Measurements from ENCODE around the gene MCTP1. TPM values are rescaled to one million over a fixed set of nuclear protein-coding genes. Genes with fewer than 3 reads are reported as not detected.

Gene MCTP1
- polyA plus RNA-seq, 1 donor (not counting 4 experiments of a cell fraction or from before 2014, with no cell fraction given): 4.9 TPM

DNA sequence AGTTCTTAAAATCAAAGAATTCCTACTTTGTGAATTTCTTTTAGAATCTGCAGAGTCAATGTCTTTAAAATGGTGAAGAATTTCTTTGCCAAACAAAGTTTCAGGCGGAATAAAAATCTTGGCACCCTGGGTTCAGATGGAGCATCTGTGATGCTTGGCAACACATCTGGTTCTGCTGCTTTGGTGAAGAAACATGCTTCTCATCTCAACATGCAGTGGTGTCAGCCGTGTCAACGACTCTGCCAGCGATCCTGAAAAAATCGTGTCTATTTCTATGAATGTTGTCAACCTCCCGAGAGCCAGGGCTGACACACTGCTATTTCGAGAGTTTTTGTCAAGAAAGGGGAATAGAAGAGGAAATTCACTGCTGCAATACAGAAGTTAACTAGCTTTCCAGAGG lies 514.9 kb downstream of the MCTP1 start:
- Histone ChIP-seq H3K9me1 (ENCODE audit: control insufficient read depth, extremely low read depth, insufficient read depth, low read length) (no peaks in the 10 kb centered on the region), H3K9me3 (ENCODE audit: control insufficient read depth, low read depth, low read length) (no peaks in the 10 kb centered on the region), H3K36me3 (ENCODE audit: control insufficient read depth in 2 of 2, extremely low read depth in 1 of 2, insufficient read depth in 2 of 2, low read length in 2 of 2) (no peaks in the 10 kb centered on the region), H3K9ac (ENCODE audit: control insufficient read depth, extremely low read depth, insufficient read depth, low read length) (no peak overlapping the region), H3K27ac (ENCODE audit: control insufficient read depth, insufficient read depth, low read length) (no peak overlapping the region), H3K4me3 (ENCODE audit: control insufficient read depth in 2 of 3, extremely low read depth in 1 of 3, insufficient read depth in 2 of 3, low read depth in 1 of 3, low read length in 3 of 3) (no peak overlapping the region), H3K79me2 (ENCODE audit: control insufficient read depth, insufficient read depth, low read length) (no peaks in the 10 kb centered on the region), H3K4me1 (ENCODE audit: control insufficient read depth, extremely low read depth, insufficient read depth, low read length) (no peaks in the 10 kb centered on the region), H3K4me2 (ENCODE audit: control insufficient read depth, extremely low read depth, insufficient read depth, low read depth, low read length) (no peak overlapping the region), H3K27me3 (ENCODE audit: control insufficient read depth, extremely low read depth, insufficient read depth, low read length) (no peaks in the 10 kb centered on the region), H2AFZ (ENCODE audit: control insufficient read depth, low read length) (no peak overlapping the region), H4K20me1 (ENCODE audit: control insufficient read depth, extremely low read depth, insufficient read depth, low read length) (no peaks in the 10 kb centered on the region)
- DNase-seq (ENCODE audit: low read depth, low spot score): no peak
- TF ChIP-seq EZH2 (IDR thresholded peaks at IDR 0.05; ENCODE audit: low read length): no peak
- TF ChIP-seq, protein P1, sequence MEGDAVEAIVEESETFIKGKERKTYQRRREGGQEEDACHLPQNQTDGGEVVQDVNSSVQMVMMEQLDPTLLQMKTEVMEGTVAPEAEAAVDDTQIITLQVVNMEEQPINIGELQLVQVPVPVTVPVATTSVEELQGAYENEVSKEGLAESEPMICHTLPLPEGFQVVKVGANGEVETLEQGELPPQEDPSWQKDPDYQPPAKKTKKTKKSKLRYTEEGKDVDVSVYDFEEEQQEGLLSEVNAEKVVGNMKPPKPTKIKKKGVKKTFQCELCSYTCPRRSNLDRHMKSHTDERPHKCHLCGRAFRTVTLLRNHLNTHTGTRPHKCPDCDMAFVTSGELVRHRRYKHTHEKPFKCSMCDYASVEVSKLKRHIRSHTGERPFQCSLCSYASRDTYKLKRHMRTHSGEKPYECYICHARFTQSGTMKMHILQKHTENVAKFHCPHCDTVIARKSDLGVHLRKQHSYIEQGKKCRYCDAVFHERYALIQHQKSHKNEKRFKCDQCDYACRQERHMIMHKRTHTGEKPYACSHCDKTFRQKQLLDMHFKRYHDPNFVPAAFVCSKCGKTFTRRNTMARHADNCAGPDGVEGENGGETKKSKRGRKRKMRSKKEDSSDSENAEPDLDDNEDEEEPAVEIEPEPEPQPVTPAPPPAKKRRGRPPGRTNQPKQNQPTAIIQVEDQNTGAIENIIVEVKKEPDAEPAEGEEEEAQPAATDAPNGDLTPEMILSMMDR (optimal IDR thresholded peaks at IDR 0.05 in 1 of 3, IDR thresholded peaks at IDR 0.05 in 1 of 3, conservative IDR thresholded peaks at IDR 0.05 in 1 of 3; ENCODE audit: extremely low read depth in 1 of 3, insufficient read depth in 2 of 3, low read length in 3 of 3): no peak
- no peak for FAIRE-seq
- dilution Hi-C loops (cut with MboI; ENCODE audit: extremely low pct_ligation_motif_present, low sequenced_read_pairs): no loop called here

DNA sequence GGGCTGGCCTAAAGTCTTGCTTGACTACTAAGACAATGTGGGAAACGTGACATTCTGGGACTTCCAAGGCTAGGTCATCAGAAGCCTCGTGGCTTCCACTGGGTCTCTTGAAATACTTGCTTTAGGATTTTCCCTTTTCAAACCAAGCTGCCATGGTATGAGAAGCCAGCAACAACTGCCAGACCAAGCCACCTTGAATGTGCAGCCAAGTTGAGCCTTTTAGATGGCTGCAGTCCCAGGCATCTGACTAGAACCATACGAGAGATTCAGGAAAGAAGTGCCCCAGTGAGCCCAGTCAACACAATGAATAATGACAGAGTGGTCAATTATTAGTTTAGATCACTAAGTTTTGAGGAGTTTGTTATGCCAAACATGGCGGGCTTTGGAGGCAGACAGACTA lies 523.1 kb downstream of the MCTP1 start:
- no peaks in the 10 kb centered on the region for H3K36me3 ChIP-seq (ENCODE audit: control insufficient read depth in 2 of 2, extremely low read depth in 1 of 2, insufficient read depth in 2 of 2, low read length in 2 of 2)
- H3K9me3 ChIP-seq (ENCODE audit: control insufficient read depth, low read depth, low read length): no peaks in the 10 kb centered on the region
- DNase-seq (ENCODE audit: low read depth, low spot score) (no peak), FAIRE-seq (no peak)
- H3K4me3 ChIP-seq (ENCODE audit: control insufficient read depth in 2 of 3, extremely low read depth in 1 of 3, insufficient read depth in 2 of 3, low read depth in 1 of 3, low read length in 3 of 3): no peak overlapping the region
- H3K9ac ChIP-seq (ENCODE audit: control insufficient read depth, extremely low read depth, insufficient read depth, low read length): no peak overlapping the region
- H3K79me2 ChIP-seq (ENCODE audit: control insufficient read depth, insufficient read depth, low read length): no peaks in the 10 kb centered on the region
- TF ChIP-seq, protein P1 (optimal IDR thresholded peaks at IDR 0.05 in 1 of 3, IDR thresholded peaks at IDR 0.05 in 1 of 3, conservative IDR thresholded peaks at IDR 0.05 in 1 of 3; ENCODE audit: extremely low read depth in 1 of 3, insufficient read depth in 2 of 3, low read length in 3 of 3): no peak
- TF ChIP-seq EZH2 (IDR thresholded peaks at IDR 0.05; ENCODE audit: low read length): no peak
- H3K9me1 ChIP-seq (ENCODE audit: control insufficient read depth, extremely low read depth, insufficient read depth, low read length): no peaks in the 10 kb centered on the region
- H3K4me1 ChIP-seq (ENCODE audit: control insufficient read depth, extremely low read depth, insufficient read depth, low read length): no peaks in the 10 kb centered on the region
- no peaks in the 10 kb centered on the region for H4K20me1 ChIP-seq (ENCODE audit: control insufficient read depth, extremely low read depth, insufficient read depth, low read length)
- dilution Hi-C loops (cut with MboI; ENCODE audit: extremely low pct_ligation_motif_present, low sequenced_read_pairs): no loop called here
- H2AFZ ChIP-seq (ENCODE audit: control insufficient read depth, low read length): no peak overlapping the region
- H3K27ac ChIP-seq (ENCODE audit: control insufficient read depth, insufficient read depth, low read length): no peak overlapping the region
- no peak overlapping the region for H3K4me2 ChIP-seq (ENCODE audit: control insufficient read depth, extremely low read depth, insufficient read depth, low read depth, low read length)
- no peaks in the 10 kb centered on the region for H3K27me3 ChIP-seq (ENCODE audit: control insufficient read depth, extremely low read depth, insufficient read depth, low read length)
